GM12864 (cell line): Measurements from ENCODE around the gene PTGIS.

Source experiments
- DNase-seq: peaks from one replicate; pipeline ENCODE4 v3.0.0-alpha.2; 2011; ENCODE audit warnings: low read depth
- H3K4me3 ChIP-seq: 2 replicates; pipeline ENCODE4 v1.5.1; 2011; ENCODE audit warnings: mild to moderate bottlenecking, low read depth, low read length, control low read depth
- TF ChIP-seq, protein P1 (sequence below): IDR thresholded peaks from 2 replicates; pipeline ENCODE4 v1.5.1; 2011; ENCODE audit warnings: low read depth, mild to moderate bottlenecking, moderate library complexity, low read length, control low read depth, inconsistent platforms; ENCODE audit errors: missing control alignments

Gene PTGIS

GRCh38 chr20:49560646-49561045 lies 7.3 kb downstream of the PTGIS start:
- TF ChIP-seq, protein P1, sequence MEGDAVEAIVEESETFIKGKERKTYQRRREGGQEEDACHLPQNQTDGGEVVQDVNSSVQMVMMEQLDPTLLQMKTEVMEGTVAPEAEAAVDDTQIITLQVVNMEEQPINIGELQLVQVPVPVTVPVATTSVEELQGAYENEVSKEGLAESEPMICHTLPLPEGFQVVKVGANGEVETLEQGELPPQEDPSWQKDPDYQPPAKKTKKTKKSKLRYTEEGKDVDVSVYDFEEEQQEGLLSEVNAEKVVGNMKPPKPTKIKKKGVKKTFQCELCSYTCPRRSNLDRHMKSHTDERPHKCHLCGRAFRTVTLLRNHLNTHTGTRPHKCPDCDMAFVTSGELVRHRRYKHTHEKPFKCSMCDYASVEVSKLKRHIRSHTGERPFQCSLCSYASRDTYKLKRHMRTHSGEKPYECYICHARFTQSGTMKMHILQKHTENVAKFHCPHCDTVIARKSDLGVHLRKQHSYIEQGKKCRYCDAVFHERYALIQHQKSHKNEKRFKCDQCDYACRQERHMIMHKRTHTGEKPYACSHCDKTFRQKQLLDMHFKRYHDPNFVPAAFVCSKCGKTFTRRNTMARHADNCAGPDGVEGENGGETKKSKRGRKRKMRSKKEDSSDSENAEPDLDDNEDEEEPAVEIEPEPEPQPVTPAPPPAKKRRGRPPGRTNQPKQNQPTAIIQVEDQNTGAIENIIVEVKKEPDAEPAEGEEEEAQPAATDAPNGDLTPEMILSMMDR, result no peak
- no peak for DNase-seq
- H3K4me3 ChIP-seq, result no peak overlapping the region

DNA sequence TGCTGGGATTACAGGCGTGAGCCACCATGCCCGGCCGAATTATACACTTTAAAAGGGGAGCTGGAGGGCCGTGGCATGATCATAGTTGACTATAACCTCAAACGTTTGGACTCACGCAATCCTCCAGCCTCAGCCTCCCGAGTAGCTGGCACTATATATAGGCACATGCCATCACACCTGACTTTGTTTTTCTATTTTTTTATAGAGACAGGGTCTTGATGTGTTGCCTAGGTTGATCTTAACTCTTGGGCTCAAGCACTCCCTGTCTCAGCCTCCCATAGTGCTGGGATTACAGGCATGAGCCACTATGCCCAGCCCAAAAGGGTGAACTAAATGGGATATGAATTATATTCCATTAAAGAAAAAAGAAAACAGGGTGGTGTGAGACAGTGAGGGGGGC lies 7.8 kb downstream of the PTGIS start:
- no peak overlapping the region for H3K4me3 ChIP-seq
- TF ChIP-seq, protein P1, result no peak
- no peak for DNase-seq

GRCh38 chr20:49559411-49560081 lies 8.4 kb downstream of the PTGIS start:
- TF ChIP-seq, protein P1, result no peak
- H3K4me3 ChIP-seq, result no peak overlapping the region
- DNase-seq, result no peak

GRCh38 chr20:49558826-49559225 lies 9.1 kb downstream of the PTGIS start:
- DNase-seq, result no peak
- TF ChIP-seq, protein P1, result no peak
- H3K4me3 ChIP-seq, result no peak overlapping the region

- TF ChIP-seq, protein P1, result no peak
- DNase-seq, result no peak
- H3K4me3 ChIP-seq, result no peak overlapping the region
These were observed 10.5 kb downstream of the PTGIS start for GRCh38 chr20:49557449-49557848.

DNA sequence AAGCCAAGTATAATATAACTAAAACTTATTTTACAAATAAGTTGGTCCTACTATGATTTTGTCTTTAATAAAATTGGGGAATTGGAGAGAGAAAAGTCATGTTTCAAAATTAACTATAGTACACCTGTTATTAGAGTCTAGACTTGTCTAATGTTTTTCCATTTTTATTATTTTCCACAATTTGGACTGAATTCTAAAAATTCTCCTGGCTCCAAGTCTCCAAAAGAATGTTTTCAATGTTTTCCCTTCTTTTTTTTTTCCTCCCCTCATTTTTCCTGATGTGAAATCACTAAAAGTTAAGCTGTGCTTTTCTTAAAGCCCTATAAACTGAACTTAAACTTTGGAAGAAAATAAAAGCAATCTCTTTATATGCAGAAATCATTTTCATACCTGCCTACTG lies 11.3 kb downstream of the PTGIS start:
- no peak for DNase-seq
- H3K4me3 ChIP-seq, result no peak overlapping the region
- TF ChIP-seq, protein P1, result no peak

- no peak overlapping the region for H3K4me3 ChIP-seq
- no peak for DNase-seq
- TF ChIP-seq, protein P1, result no peak
These were observed 18.0 kb downstream of the PTGIS start for GRCh38 chr20:49549801-49550551.
